CD14-positive monocyte (primary cell): Measurements from ENCODE around the gene LTBP2. TPM values are rescaled to one million over a fixed set of nuclear protein-coding genes. Genes with fewer than 3 reads are reported as not detected.

ENCODE experiments used
- DNase-seq, 3 donors: peaks; one replicate each; pipeline ENCODE4 v3.0.0-alpha.2; 2011 to 2022
- H2AFZ ChIP-seq: 2 replicates; pipeline ENCODE4 v1.6.0; 2012; ENCODE audit warnings: mild to moderate bottlenecking, low read depth, low read length, inconsistent platforms; ENCODE audit not compliant: insufficient read depth, poor library complexity, severe bottlenecking
- H3K27ac ChIP-seq, 2 donors: 1 replicate in 1 of 2; 2 replicates in 1 of 2; pipeline ENCODE4 v1.5.1; 2012 to 2013; ENCODE audit warnings: low read length in 2 of 2, control low read depth in 1 of 2, inconsistent platforms in 1 of 2, low read depth in 1 of 2, mild to moderate bottlenecking in 1 of 2
- H3K27me3 ChIP-seq, 2 donors: one replicate each; pipeline versions ENCODE4 v1.6.0 to v1.6.1; 2011 to 2013; ENCODE audit warnings: low read length in 2 of 2; ENCODE audit not compliant: control insufficient read depth in 2 of 2, insufficient read depth in 2 of 2
- H3K36me3 ChIP-seq, 2 donors: replicated peaks in 1 of 2; 1 replicate in 1 of 2; 2 replicates in 1 of 2; pipeline versions ENCODE4 v1.5.1 to v1.6.1; 2012 to 2013; ENCODE audit warnings: low read length in 2 of 2, control low read depth in 1 of 2, inconsistent platforms in 1 of 2, mild to moderate bottlenecking in 1 of 2; ENCODE audit not compliant: insufficient read depth in 2 of 2, control insufficient read depth in 1 of 2
- H3K4me1 ChIP-seq, 2 donors: 1 replicate in 1 of 2; 2 replicates in 1 of 2; pipeline versions ENCODE4 v1.5.1 to v1.6.1; 2012 to 2013; ENCODE audit warnings: low read length in 2 of 2, control low read depth in 1 of 2, inconsistent platforms in 1 of 2, mild to moderate bottlenecking in 1 of 2, moderate library complexity in 1 of 2; ENCODE audit not compliant: insufficient read depth in 2 of 2, control insufficient read depth in 1 of 2
- H3K4me2 ChIP-seq: replicated peaks from 2 replicates; pipeline ENCODE3; 2012; ENCODE audit warnings: low read length, moderate library complexity, mild to moderate bottlenecking; ENCODE audit not compliant: poor library complexity, severe bottlenecking; ENCODE audit errors: extremely low read depth
- H3K4me3 ChIP-seq, 3 experiments: fragments of 200-600 bp in 1 of 3; sonication (generic) in 1 of 3; replicated peaks in 1 of 3; 1 replicate in 2 of 3; 2 replicates in 1 of 3; pipeline ENCODE4 v1.5.1; 2011 to 2013; ENCODE audit warnings: low read length in 3 of 3, mild to moderate bottlenecking in 3 of 3, control low read depth in 2 of 3, low read depth in 2 of 3, inconsistent platforms in 1 of 3, moderate library complexity in 1 of 3
- H3K79me2 ChIP-seq: 2 replicates; pipeline ENCODE4 v1.6.0; 2012; ENCODE audit warnings: mild to moderate bottlenecking, control low read depth, inconsistent platforms, low read length, moderate library complexity; ENCODE audit not compliant: insufficient read depth
- H3K9ac ChIP-seq: 2 replicates; pipeline ENCODE4 v1.6.0; 2017; ENCODE audit warnings: low read length, mild to moderate bottlenecking; ENCODE audit not compliant: insufficient read depth, poor library complexity, severe bottlenecking
- H3K9me3 ChIP-seq, 2 donors: replicated peaks in 1 of 2; 1 replicate in 1 of 2; 2 replicates in 1 of 2; pipeline versions ENCODE4 v1.5.1 to v1.6.1; 2012 to 2013; ENCODE audit warnings: low read length in 2 of 2, control low read depth in 1 of 2; ENCODE audit not compliant: control insufficient read depth in 1 of 2, insufficient read depth in 1 of 2
- H4K20me1 ChIP-seq: 2 replicates; pipeline ENCODE4 v1.6.0; 2012; ENCODE audit warnings: mild to moderate bottlenecking, low read length, control low read depth, moderate library complexity; ENCODE audit not compliant: insufficient read depth
- H3K27ac Mint-ChIP-seq, 7 donors: one replicate each; pipeline ENCODE4 v1.8.0; 2020; ENCODE audit warnings: mild to moderate bottlenecking in 7 of 7, mixed read lengths in 7 of 7, moderate library complexity in 6 of 7, inconsistent platforms in 2 of 7
- H3K27me3 Mint-ChIP-seq, 3 donors: one replicate each; pipeline ENCODE4 v1.8.0; 2021 to 2022; ENCODE audit warnings: low read depth in 3 of 3, mild to moderate bottlenecking in 3 of 3, mixed read lengths in 3 of 3, moderate library complexity in 3 of 3, inconsistent platforms in 1 of 3
- H3K36me3 Mint-ChIP-seq, 2 donors: one replicate each; pipeline ENCODE4 v1.8.0; 2020; ENCODE audit warnings: mixed read lengths in 2 of 2, inconsistent platforms in 1 of 2, mild to moderate bottlenecking in 1 of 2
- H3K4me1 Mint-ChIP-seq: one replicate; pipeline ENCODE4 v1.8.0; 2020; ENCODE audit warnings: mild to moderate bottlenecking, mixed read lengths
- H3K4me3 Mint-ChIP-seq, 2 donors: one replicate each; pipeline ENCODE4 v1.8.0; 2020; ENCODE audit warnings: mild to moderate bottlenecking in 2 of 2, mixed read lengths in 2 of 2, moderate library complexity in 1 of 2
- H3K9me3 Mint-ChIP-seq, 7 donors: one replicate each; pipeline ENCODE4 v1.8.0; 2020 to 2022; ENCODE audit warnings: mixed read lengths in 7 of 7, mild to moderate bottlenecking in 6 of 7, moderate library complexity in 6 of 7, inconsistent platforms in 2 of 7
- WGBS: methylation state at CpG from one replicate; pipeline ENCODE4 v1.1.5; 2013; ENCODE audit warnings: missing lambda C conversion rate; ENCODE audit not compliant: insufficient coverage; 5-methylcytosine and 5-hydroxymethylcytosine counted together
- intact Hi-C, 2 donors: fragments of 100-400 bp; cut with micrococcal nuclease; formaldehyde crosslinking; loops; one replicate each; pipeline versions ENCODE4 v1.15.0 to v1.15.1; 2023
- polyA plus RNA-seq, 3 donors: library from polyadenylated mRNA; depleted of rRNA in 1 of 3; unstranded in 2 of 3; stranded (reverse) in 1 of 3; fragments of 300-500 nt in 2 of 3; fragments of >200 nt in 1 of 3; fragmentation: Illumina TruSeq in 2 of 3; gene quantifications; 1 replicate in 2 of 3; 2 replicates in 1 of 3; pipeline ENCODE4 v1.2.3, GENCODE V29; 2012 to 2021
- TF ChIP-seq, protein P1 (sequence below): fragments of 200-600 bp; IDR thresholded peaks from one replicate; pipeline ENCODE4 v1.8.0; 2022; ENCODE audit warnings: antibody characterized with exemption, mild to moderate bottlenecking

Gene LTBP2
- polyA plus RNA-seq, 3 donors, result 0.04 to 0.24 (median 0.11) TPM

DNA sequence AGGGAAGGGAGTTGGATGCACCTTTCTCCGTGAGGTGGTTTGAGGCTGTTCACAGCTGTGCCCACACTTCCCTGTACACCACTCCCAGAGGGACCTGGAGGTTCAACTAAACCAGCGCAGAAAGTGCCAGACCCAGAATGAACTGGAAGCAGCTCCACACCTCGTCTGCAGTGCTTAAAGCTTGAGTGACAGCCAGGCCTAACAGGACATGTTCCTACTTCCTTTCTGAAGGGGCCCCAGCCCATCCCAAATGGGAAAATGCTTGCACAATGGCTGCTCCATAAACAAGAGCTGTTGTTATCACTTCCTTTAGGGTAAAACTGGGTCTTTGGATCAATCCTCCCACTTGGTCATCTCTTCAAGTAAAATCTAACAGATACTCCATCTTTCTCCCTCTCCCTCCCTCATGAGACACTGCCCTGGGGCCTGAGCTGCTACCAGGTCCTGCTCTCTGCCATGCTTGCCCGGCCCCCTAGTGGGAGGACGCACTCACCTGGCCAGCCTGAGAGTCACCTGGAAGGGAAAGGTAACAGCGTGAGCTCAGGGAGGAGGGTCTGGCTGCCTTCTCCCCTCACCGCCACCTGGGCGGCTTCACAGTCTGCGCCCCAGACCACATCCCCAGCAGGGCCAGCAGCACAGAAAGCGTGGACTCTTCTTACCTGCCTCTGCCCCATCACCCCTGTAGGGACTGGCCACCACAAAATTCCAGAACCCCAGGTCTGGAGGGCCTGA, 85.0 kb downstream of the LTBP2 start:
- Histone ChIP-seq H3K9ac (no peak overlapping the region), H3K79me2 (no peaks in the 10 kb centered on the region), H3K27ac (no peak overlapping the region), H3K4me3 (no peak overlapping the region), H4K20me1 (no peaks in the 10 kb centered on the region), H3K36me3 (no peaks in the 10 kb centered on the region), H2AFZ (no peak overlapping the region), H3K4me1 (no peaks in the 10 kb centered on the region), H3K9me3 (no peaks in the 10 kb centered on the region), H3K27me3 (no peaks in the 10 kb centered on the region), H3K4me2 (no peak overlapping the region)
- no peak for DNase-seq
- Mint-ChIP-seq H3K27ac (peak overlapping the region in 1 of 7 donors; percentile 73), H3K36me3 (no peaks in the 10 kb centered on the region), H3K4me1 (peaks cover 17% of the 10 kb centered on the region), H3K27me3 (peaks cover 0 to 8% (median 6%) of the 10 kb centered on the region in 3 donors), H3K4me3 (no peak overlapping the region), H3K9me3 (peaks cover 0 to 3% (median 0%) of the 10 kb centered on the region in 7 donors)
- TF ChIP-seq, protein P1, sequence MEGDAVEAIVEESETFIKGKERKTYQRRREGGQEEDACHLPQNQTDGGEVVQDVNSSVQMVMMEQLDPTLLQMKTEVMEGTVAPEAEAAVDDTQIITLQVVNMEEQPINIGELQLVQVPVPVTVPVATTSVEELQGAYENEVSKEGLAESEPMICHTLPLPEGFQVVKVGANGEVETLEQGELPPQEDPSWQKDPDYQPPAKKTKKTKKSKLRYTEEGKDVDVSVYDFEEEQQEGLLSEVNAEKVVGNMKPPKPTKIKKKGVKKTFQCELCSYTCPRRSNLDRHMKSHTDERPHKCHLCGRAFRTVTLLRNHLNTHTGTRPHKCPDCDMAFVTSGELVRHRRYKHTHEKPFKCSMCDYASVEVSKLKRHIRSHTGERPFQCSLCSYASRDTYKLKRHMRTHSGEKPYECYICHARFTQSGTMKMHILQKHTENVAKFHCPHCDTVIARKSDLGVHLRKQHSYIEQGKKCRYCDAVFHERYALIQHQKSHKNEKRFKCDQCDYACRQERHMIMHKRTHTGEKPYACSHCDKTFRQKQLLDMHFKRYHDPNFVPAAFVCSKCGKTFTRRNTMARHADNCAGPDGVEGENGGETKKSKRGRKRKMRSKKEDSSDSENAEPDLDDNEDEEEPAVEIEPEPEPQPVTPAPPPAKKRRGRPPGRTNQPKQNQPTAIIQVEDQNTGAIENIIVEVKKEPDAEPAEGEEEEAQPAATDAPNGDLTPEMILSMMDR, result no peak
- intact Hi-C loops, result no loop called here
- WGBS, result 84% methylated on average over 9 of the region's 10 CpGs

DNA sequence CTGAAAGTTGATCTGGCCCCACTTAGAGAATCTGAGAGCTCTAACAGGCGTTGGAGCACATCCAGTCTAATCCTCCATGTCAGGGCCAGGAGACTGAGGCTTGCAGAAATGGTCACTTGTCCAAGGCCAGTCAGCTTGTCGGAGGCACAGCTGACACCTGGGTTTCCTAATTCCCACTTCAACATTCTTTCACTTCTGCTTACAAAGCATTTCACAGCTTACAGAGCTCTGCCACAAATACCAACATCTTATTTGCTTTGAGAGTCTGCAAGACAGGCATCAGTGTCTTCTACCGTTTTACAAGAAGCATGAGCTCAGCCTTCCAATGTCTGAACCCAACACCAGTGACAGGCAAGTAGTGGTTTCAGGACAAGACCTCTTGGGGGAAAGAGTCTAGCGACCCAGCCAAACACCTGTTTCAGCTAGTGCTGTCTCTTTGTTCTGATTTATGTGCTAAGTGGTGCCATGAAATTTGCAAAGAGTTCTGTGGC, 86.6 kb downstream of the LTBP2 start:
- no peaks in the 10 kb centered on the region for H3K79me2 ChIP-seq
- no peaks in the 10 kb centered on the region for H3K36me3 ChIP-seq
- H3K4me1 Mint-ChIP-seq, result peaks cover 9% of the 10 kb centered on the region
- no peak overlapping the region for H3K4me3 Mint-ChIP-seq
- H3K9me3 Mint-ChIP-seq, result peaks cover 0 to 3% (median 0%) of the 10 kb centered on the region in 7 donors
- no peaks in the 10 kb centered on the region for H3K36me3 Mint-ChIP-seq
- H3K27me3 ChIP-seq, result no peaks in the 10 kb centered on the region
- H2AFZ ChIP-seq, result no peak overlapping the region
- intact Hi-C loops, result no loop called here
- TF ChIP-seq, protein P1, result no peak
- no peak overlapping the region for H3K9ac ChIP-seq
- no peaks in the 10 kb centered on the region for H3K9me3 ChIP-seq
- no peak overlapping the region for H3K4me2 ChIP-seq
- H3K27ac Mint-ChIP-seq, result peak overlapping the region in 1 of 7 donors; percentile 46
- no peak overlapping the region for H3K4me3 ChIP-seq
- peaks cover 0 to 8% (median 6%) of the 10 kb centered on the region in 3 donors for H3K27me3 Mint-ChIP-seq
- DNase-seq, result peak in 1 of 3 donors; percentile 3
- no peak overlapping the region for H3K27ac ChIP-seq
- WGBS, result 38% methylated on average over 4 of the region's 4 CpGs
- H3K4me1 ChIP-seq, result no peaks in the 10 kb centered on the region
- H4K20me1 ChIP-seq, result no peaks in the 10 kb centered on the region
